Heart left ventricle (tissue), 13 donors: ENCODE data around the gene CPLX3.

Experiments
- CTCF ChIP-seq, 12 donors: fragments of 200-600 bp; sonication (generic) in 4 of 12; IDR thresholded peaks; one replicate each; pipeline versions ENCODE4 v1.5.0 to v1.8.0; 2018 to 2022; ENCODE audit warnings: antibody characterized with exemption in 12 of 12, mild to moderate bottlenecking in 5 of 12
- POLR2A ChIP-seq, 2 donors: fragments of 450-650 bp; IDR thresholded peaks; one replicate each; pipeline ENCODE4 v1.6.1; 2017; ENCODE audit warnings: antibody characterized with exemption in 2 of 2, mild to moderate bottlenecking in 2 of 2, moderate library complexity in 2 of 2
- donor health status: ischemic (EF 13 %, LVEDD 7.1; RV severe dilation, severe dysfunction).
- donor health status: DM: no; HTN: yes; CAD: no.
- donor health status: DM: no; HTN: no; CAD: no.
- donor health status: ischemic (EF 25% LVEDD 6.9; RV normal size, moderate dysfunction).
- donor health status: ischemic (EF 25% LVEDD 5.7; RV mildly dilated, moderate dysfunction).
- donor health status: ischemic (EF 35%, LVEDD 5.7; RV mildly dilated, moderate dysfunction).
- donor health status: nonischemic (EF 11% LVEDD 7.7; RV severe dilation, severe dysfunction).
- donor health status: DM: yes; HTN: yes; CAD: no.
- donor health status: PGD.
- donor health status: ischemic (EF 29% LVEDD 5.4; RV normal size, mild dysfunction).
- donor health status: nonischemic (EF 23%, LVEDD 6.1; RV moderate dilation, normal function).

GRCh38 chr15:74808840-74809229 is 17.6 kb upstream of the CPLX3 start:
- no peak for TF ChIP-seq CTCF (IDR thresholded peaks at IDR 0.05)
- TF ChIP-seq POLR2A (IDR thresholded peaks at IDR 0.05), result no peak
